ENCODE measurements around the gene CTLA4. TPM values are rescaled to one million over a fixed set of nuclear protein-coding genes. Genes with fewer than 3 reads are reported as not detected.

CTLA4 gene
- total and polyA plus RNA-seq, 7 donors = 0.10 TPM; not detected in 6

Other genes with a start within 250 kb of the CTLA4 start
- gene CD28, start 161.1 kb upstream of the CTLA4 start, total RNA-seq = under 1 TPM; 0.17 to 0.71 (median 0.45) TPM
- under 1 TPM; 0.01 to 0.09 (median 0.03) TPM for gene CD28, start 161.1 kb upstream of the CTLA4 start, polyA plus RNA-seq
- not detected for gene ICOS, start 69.0 kb downstream of the CTLA4 start, total RNA-seq
- gene ICOS, start 69.0 kb downstream of the CTLA4 start, polyA plus RNA-seq = under 1 TPM in 1 of 3 donors, not detected in 2; 0.03 TPM